ENCODE results near the gene GTF3C4.

GRCh38 chr9:132639322-132639721 is 30.9 kb upstream of the GTF3C4 start:
- TF ChIP-seq YY1 (IDR thresholded peaks at IDR 0.05; ENCODE audit: insufficient read depth, insufficient read length) (no peak), ZNF274 (IDR thresholded peaks at IDR 0.05; ENCODE audit: low read depth, low read length) (no peak), SUZ12 (IDR thresholded peaks at IDR 0.05; ENCODE audit: extremely low read depth, insufficient read depth, insufficient read length) (no peak)
